SK-N-SH (cell line): Measurements from ENCODE around the gene TRAT1. TPM values are rescaled to one million over a fixed set of nuclear protein-coding genes. Genes with fewer than 3 reads are reported as not detected.

Experiments
- CTCF ChIA-PET: fragments of 300-600, 350-600 bp; formaldehyde crosslinking; extraction: SDS; loops from one replicate; lab custom pipeline; 2021; lab: Yijun Ruan, JAX
- POLR2A ChIA-PET: fragments of 350-600 bp; sonication (Branson Sonifier 250); formaldehyde crosslinking; extraction: SDS; loops from one replicate; lab custom pipeline; 2020; ENCODE audit warnings: antibody characterized with exemption, inconsistent platforms; lab: Yijun Ruan, JAX
- DNase-seq: peaks from one replicate; pipeline ENCODE4 v3.0.0; 2012
- H2AFZ ChIP-seq: fragments of 200-600 bp; sonication (generic); 2 replicates; pipeline ENCODE4 v1.8.1; 2016; ENCODE audit warnings: antibody characterized with exemption, mild to moderate bottlenecking, low read depth
- H3F3A ChIP-seq: fragments of 200-600 bp; sonication (generic); replicated peaks from 2 replicates; pipeline ENCODE3; 2016; ENCODE audit warnings: antibody characterized with exemption, mild to moderate bottlenecking; ENCODE audit not compliant: insufficient read depth
- H3K27ac ChIP-seq, 2 experiments: fragments of 200-500 bp in 1 of 2; fragments of 200-600 bp in 1 of 2; sonication (Bioruptor generic) in 1 of 2; sonication (generic), shearing (Covaris generic) in 1 of 2; 2 replicates each; pipeline versions ENCODE4 v1.5.1 to v1.6.1; 2014 to 2016; ENCODE audit warnings: low read depth in 2 of 2, inconsistent platforms in 1 of 2, low read length in 1 of 2, mild to moderate bottlenecking in 1 of 2, mixed read lengths in 1 of 2
- H3K27me3 ChIP-seq: fragments of 200-600 bp; sonication (generic), shearing (Covaris generic); 2 replicates; pipeline ENCODE4 v1.6.1; 2016; ENCODE audit warnings: mixed run types; ENCODE audit not compliant: insufficient read depth
- H3K36me3 ChIP-seq, 2 experiments: fragments of 200-500 bp in 1 of 2; fragments of 200-600 bp in 1 of 2; sonication (Bioruptor generic) in 1 of 2; sonication (generic) in 1 of 2; replicated peaks in 1 of 2; 2 replicates each; pipeline versions ENCODE3 to v1.5.1; 2014 to 2016; ENCODE audit warnings: low read length in 1 of 2, mild to moderate bottlenecking in 1 of 2; ENCODE audit not compliant: insufficient read depth in 2 of 2, control insufficient read depth in 1 of 2
- H3K4me1 ChIP-seq, 2 experiments: fragments of 200-500 bp in 1 of 2; fragments of 200-600 bp in 1 of 2; sonication (Bioruptor generic) in 1 of 2; sonication (generic), shearing (Covaris generic) in 1 of 2; 2 replicates each; pipeline versions ENCODE4 v1.5.1 to v1.6.1; 2014 to 2016; ENCODE audit warnings: low read depth in 1 of 2, low read length in 1 of 2, mixed run types in 1 of 2; ENCODE audit not compliant: insufficient read depth in 2 of 2, control insufficient read depth in 1 of 2
- H3K4me2 ChIP-seq: fragments of 200-600 bp; sonication (generic), shearing (Covaris generic); 2 replicates; pipeline ENCODE4 v1.6.1; 2017; ENCODE audit warnings: mixed run types
- H3K4me3 ChIP-seq, 2 experiments: fragments of 200-500 bp in 1 of 2; fragments of 200-600 bp in 1 of 2; sonication (Bioruptor generic) in 1 of 2; sonication (generic), shearing (Covaris generic) in 1 of 2; 2 replicates each; pipeline versions ENCODE4 v1.5.1 to v1.8.1; 2014 to 2016; ENCODE audit warnings: low read depth in 2 of 2, inconsistent platforms in 1 of 2, low read length in 1 of 2, mild to moderate bottlenecking in 1 of 2, mixed read lengths in 1 of 2, moderate library complexity in 1 of 2
- H3K79me2 ChIP-seq: fragments of 200-600 bp; sonication (generic); 2 replicates; pipeline ENCODE4 v1.8.1; 2017; ENCODE audit warnings: mild to moderate bottlenecking; ENCODE audit not compliant: insufficient read depth
- H3K9ac ChIP-seq: fragments of 200-600 bp; sonication (generic); 2 replicates; pipeline ENCODE4 v1.6.1; 2017; ENCODE audit warnings: mixed run types
- H3K9me2 ChIP-seq: fragments of 200-600 bp; sonication (generic); 2 replicates; pipeline ENCODE4 v1.6.1; 2017; ENCODE audit warnings: mixed run types
- H3K9me3 ChIP-seq: fragments of 200-600 bp; sonication (generic); 2 replicates; pipeline ENCODE4 v1.6.1; 2017; ENCODE audit warnings: mixed run types, mild to moderate bottlenecking, moderate library complexity
- H4K20me1 ChIP-seq: fragments of 200-600 bp; sonication (generic); 2 replicates; pipeline ENCODE4 v1.6.1; 2017; ENCODE audit warnings: mild to moderate bottlenecking, mixed run types; ENCODE audit not compliant: insufficient read depth
- EZH2phosphoT487 ChIP-seq: fragments of 200-600 bp; sonication (generic); IDR thresholded peaks from 2 replicates; pipeline ENCODE4 v1.6.1; 2017; ENCODE audit warnings: low read depth, mixed run types, mild to moderate bottlenecking, antibody characterized with exemption, moderate library complexity, borderline replicate concordance
- FOSL2 ChIP-seq: IDR thresholded peaks from 2 replicates; pipeline ENCODE4 v1.4.0; 2012; ENCODE audit warnings: low read depth, mild to moderate bottlenecking, moderate library complexity, borderline replicate concordance
- FOXJ3 ChIP-seq: sonication (generic); formaldehyde crosslinking; IDR thresholded peaks from 2 replicates; pipeline ENCODE4 v1.5.1; 2020; ENCODE audit warnings: mild to moderate bottlenecking, missing genetic modification reagents
- GABPA ChIP-seq: IDR thresholded peaks from 2 replicates; pipeline ENCODE4 v1.4.0; 2012; ENCODE audit warnings: low read depth, mild to moderate bottlenecking
- GATA2 ChIP-seq: sonication (generic); formaldehyde crosslinking; IDR thresholded peaks from 2 replicates; pipeline ENCODE4 v1.5.0; 2020; ENCODE audit warnings: mild to moderate bottlenecking, missing genetic modification reagents
- NRF1 ChIP-seq: IDR thresholded peaks from 2 replicates; pipeline ENCODE4 v1.6.1; 2012; ENCODE audit warnings: low read depth, mild to moderate bottlenecking, low read length
- RAD21 ChIP-seq: IDR thresholded peaks from 2 replicates; pipeline ENCODE4 v1.6.1; 2012; ENCODE audit warnings: mild to moderate bottlenecking, low read length
- REST ChIP-seq: IDR thresholded peaks from 2 replicates; pipeline ENCODE4 v1.6.1; 2012; ENCODE audit warnings: mild to moderate bottlenecking, low read depth, low read length, moderate library complexity
- SMC3 ChIP-seq: IDR thresholded peaks from 2 replicates; pipeline ENCODE4 v1.6.1; 2012; ENCODE audit warnings: low read depth, low read length, improper control_type of control experiment
- TCF12 ChIP-seq: IDR thresholded peaks from 2 replicates; pipeline ENCODE4 v1.4.0; 2012
- TEAD4 ChIP-seq: IDR thresholded peaks from 2 replicates; pipeline ENCODE4 v1.4.0; 2012; ENCODE audit warnings: mild to moderate bottlenecking, borderline replicate concordance; ENCODE audit not compliant: insufficient read depth
- WGBS: methylation state at CpG from one replicate; pipeline ENCODE4 v1.1.6; 2017; ENCODE audit warnings: low lambda C conversion rate; 5-methylcytosine and 5-hydroxymethylcytosine counted together
- polyA plus RNA-seq, 3 experiments: library from polyadenylated mRNA; depleted of rRNA; stranded (reverse); fragments of >200 nt; gene quantifications; 2 replicates each; pipeline ENCODE4 v1.2.3, GENCODE V29; 2012
- TF ChIP-seq, protein P1 (sequence below): IDR thresholded peaks from 2 replicates; pipeline ENCODE4; 2012
- TF ChIP-seq, protein P2 (sequence below): IDR thresholded peaks from 2 replicates; pipeline ENCODE4 v1.4.0; 2012; ENCODE audit warnings: low read depth, borderline replicate concordance
- TF ChIP-seq, protein P3 (sequence below): fragments of 150-350 bp; IDR thresholded peaks from 2 replicates; pipeline ENCODE4 v1.6.1; 2017; ENCODE audit warnings: antibody characterized with exemption, low read length, low read depth, borderline replicate concordance

Gene TRAT1
- polyA plus RNA-seq, 1 of the 3 experiments (the other 2 are of a cell fraction): not detected

- Histone ChIP-seq H3K36me3 (no peaks in the 10 kb centered on the region), H3K79me2 (no peaks in the 10 kb centered on the region), H3K9ac (no peak overlapping the region), H3K9me2 (no peaks in the 10 kb centered on the region), H4K20me1 (no peaks in the 10 kb centered on the region), H3K4me1 (no peaks in the 10 kb centered on the region; a peak in 1 of 4 replicates), H3K9me3 (no peaks in the 10 kb centered on the region), H3K27ac (peak overlapping the region in 1 of 2 experiments; percentile 30; a peak in 1 of 4 replicates), H3F3A (no peaks in the 10 kb centered on the region), H3K4me3 (no peak overlapping the region), H3K4me2 (no peak overlapping the region), H3K27me3 (no peaks in the 10 kb centered on the region), H2AFZ (no peak overlapping the region)
- DNase-seq: no peak
- ChIA-PET CTCF (interaction anchor here (0.6 to 1.8 kb wide), 3 partner anchors 10 to 27 kb away, joined by 3 to 9 read pairs (median 3); no protein-coding TSS in a partner anchor), POLR2A (no interaction called here)
- WGBS: 46% methylated on average over 2 of the region's 2 CpGs
- TF ChIP-seq RAD21 (no peak), FOSL2 (no peak), REST (no peak), GABPA (no peak), NRF1 (no peak), GATA2 (CRISPR knock-in tag) (no peak)
- TF ChIP-seq, protein P1, sequence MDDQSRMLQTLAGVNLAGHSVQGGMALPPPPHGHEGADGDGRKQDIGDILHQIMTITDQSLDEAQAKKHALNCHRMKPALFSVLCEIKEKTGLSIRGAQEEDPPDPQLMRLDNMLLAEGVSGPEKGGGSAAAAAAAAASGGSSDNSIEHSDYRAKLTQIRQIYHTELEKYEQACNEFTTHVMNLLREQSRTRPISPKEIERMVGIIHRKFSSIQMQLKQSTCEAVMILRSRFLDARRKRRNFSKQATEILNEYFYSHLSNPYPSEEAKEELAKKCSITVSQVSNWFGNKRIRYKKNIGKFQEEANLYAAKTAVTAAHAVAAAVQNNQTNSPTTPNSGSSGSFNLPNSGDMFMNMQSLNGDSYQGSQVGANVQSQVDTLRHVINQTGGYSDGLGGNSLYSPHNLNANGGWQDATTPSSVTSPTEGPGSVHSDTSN: no peak
Observed at GRCh38 chr3:108887777-108888176, 65.2 kb downstream of the TRAT1 start.

GRCh38 chr3:108891833-108892232 lies 69.2 kb downstream of the TRAT1 start:
- CTCF ChIA-PET: interaction anchor here (1.0 kb wide), 1 partner anchor 23 kb away, joined by 3 read pairs; no protein-coding TSS in a partner anchor
- Histone ChIP-seq H3K9ac (no peak overlapping the region), H3K27me3 (no peaks in the 10 kb centered on the region), H3K9me3 (no peaks in the 10 kb centered on the region), H3K4me2 (no peak overlapping the region), H3K4me1 (no peaks in the 10 kb centered on the region; a peak in 1 of 4 replicates), H3F3A (no peaks in the 10 kb centered on the region), H3K36me3 (no peaks in the 10 kb centered on the region), H4K20me1 (no peaks in the 10 kb centered on the region), H2AFZ (no peak overlapping the region), H3K9me2 (no peaks in the 10 kb centered on the region), H3K27ac (no peak overlapping the region), H3K4me3 (no peak overlapping the region), H3K79me2 (no peaks in the 10 kb centered on the region)
- no peak for DNase-seq
- TF ChIP-seq, protein P1: no peak
- no peak for TF ChIP-seq EZH2phosphoT487
- TF ChIP-seq, protein P2, sequence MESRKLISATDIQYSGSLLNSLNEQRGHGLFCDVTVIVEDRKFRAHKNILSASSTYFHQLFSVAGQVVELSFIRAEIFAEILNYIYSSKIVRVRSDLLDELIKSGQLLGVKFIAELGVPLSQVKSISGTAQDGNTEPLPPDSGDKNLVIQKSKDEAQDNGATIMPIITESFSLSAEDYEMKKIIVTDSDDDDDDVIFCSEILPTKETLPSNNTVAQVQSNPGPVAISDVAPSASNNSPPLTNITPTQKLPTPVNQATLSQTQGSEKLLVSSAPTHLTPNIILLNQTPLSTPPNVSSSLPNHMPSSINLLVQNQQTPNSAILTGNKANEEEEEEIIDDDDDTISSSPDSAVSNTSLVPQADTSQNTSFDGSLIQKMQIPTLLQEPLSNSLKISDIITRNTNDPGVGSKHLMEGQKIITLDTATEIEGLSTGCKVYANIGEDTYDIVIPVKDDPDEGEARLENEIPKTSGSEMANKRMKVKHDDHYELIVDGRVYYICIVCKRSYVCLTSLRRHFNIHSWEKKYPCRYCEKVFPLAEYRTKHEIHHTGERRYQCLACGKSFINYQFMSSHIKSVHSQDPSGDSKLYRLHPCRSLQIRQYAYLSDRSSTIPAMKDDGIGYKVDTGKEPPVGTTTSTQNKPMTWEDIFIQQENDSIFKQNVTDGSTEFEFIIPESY: no peak
- TF ChIP-seq TEAD4: no peak
- TF ChIP-seq, protein P3, sequence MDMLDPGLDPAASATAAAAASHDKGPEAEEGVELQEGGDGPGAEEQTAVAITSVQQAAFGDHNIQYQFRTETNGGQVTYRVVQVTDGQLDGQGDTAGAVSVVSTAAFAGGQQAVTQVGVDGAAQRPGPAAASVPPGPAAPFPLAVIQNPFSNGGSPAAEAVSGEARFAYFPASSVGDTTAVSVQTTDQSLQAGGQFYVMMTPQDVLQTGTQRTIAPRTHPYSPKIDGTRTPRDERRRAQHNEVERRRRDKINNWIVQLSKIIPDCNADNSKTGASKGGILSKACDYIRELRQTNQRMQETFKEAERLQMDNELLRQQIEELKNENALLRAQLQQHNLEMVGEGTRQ: no peak
- no peak for TF ChIP-seq SMC3
- no peak for TF ChIP-seq TCF12
- TF ChIP-seq FOXJ3 (CRISPR knock-in tag): no peak
- POLR2A ChIA-PET: no interaction called here
- WGBS: 55% methylated on average over 3 of the region's 3 CpGs
